A549 (cell line): ENCODE results near the gene RAET1E. TPM values are rescaled to one million over a fixed set of nuclear protein-coding genes. Genes with fewer than 3 reads are reported as not detected.
"Not testable (repeated sequence)": the region's sequence is repeated elsewhere in the genome, so short reads cannot be mapped to it uniquely, and the experiment has no call there.

Experiments used
- ATAC-seq, 2 experiments: fragments of 200-7000 bp in 1 of 2; fragments of >200 bp in 1 of 2; cut with Nextera tagmentation in 1 of 2; cut with Tn5 transposase in 1 of 2; 3 replicates each; pipeline versions ENCODE4 v1.8.0 to v1.9.1; 2018 to 2020; ENCODE audit warnings: mild to moderate bottlenecking in 1 of 2, moderate library complexity in 1 of 2
- CTCF ChIA-PET: fragments of 300-600 bp; sonication (Branson Sonifier 250); formaldehyde crosslinking; extraction: SDS; loops from one replicate; lab custom pipeline; 2021; ENCODE audit warnings: antibody characterized with exemption, inconsistent platforms; lab: Yijun Ruan, JAX
- POLR2A ChIA-PET: fragments of 350-600 bp; formaldehyde crosslinking; extraction: SDS; loops from one replicate; lab custom pipeline; 2021; ENCODE audit warnings: antibody characterized with exemption, inconsistent platforms; lab: Yijun Ruan, JAX
- DNase-seq, 2 experiments: peaks; one replicate each; pipeline versions ENCODE4 v3.0.0 to v3.0.0-alpha.2; 2011 to 2016; ENCODE audit warnings: low read depth in 1 of 2, low spot score in 1 of 2
- FAIRE-seq: peaks from 2 replicates; lab custom pipeline; 2011; peaks lifted over from hg19 to GRCh38; lab: Jason Lieb, UNC
- H3K27ac ChIP-seq, 2 experiments: fragments of >200 bp; sonication (Bioruptor Twin); formaldehyde crosslinking; 3 replicates each; pipeline ENCODE4 v1.5.1; 2016 to 2017
- H3K4me1 ChIP-seq: fragments of >200 bp; sonication (Bioruptor Twin); formaldehyde crosslinking; 3 replicates; pipeline ENCODE4 v1.6.1; 2016
- H3K4me2 ChIP-seq: fragments of >200 bp; sonication (Bioruptor Twin); formaldehyde crosslinking; 3 replicates; pipeline ENCODE4 v1.6.1; 2016
- H3K4me3 ChIP-seq: fragments of >200 bp; sonication (Bioruptor Twin); formaldehyde crosslinking; 3 replicates; pipeline ENCODE4 v1.5.1; 2016
- H3K9me3 ChIP-seq: fragments of >200 bp; sonication (Bioruptor Twin); formaldehyde crosslinking; 3 replicates; pipeline ENCODE4 v1.6.1; 2016
- BHLHE40 ChIP-seq: IDR thresholded peaks from 2 replicates; pipeline ENCODE4 v1.6.1; 2012; ENCODE audit warnings: low read depth, low read length, inconsistent platforms
- CBX2 ChIP-seq: fragments of 200-600 bp; sonication (generic); IDR thresholded peaks from 2 replicates; pipeline ENCODE4 v1.6.1; 2016; ENCODE audit warnings: low read depth, mild to moderate bottlenecking, borderline replicate concordance
- CBX8 ChIP-seq: fragments of 200-600 bp; sonication (generic); IDR thresholded peaks from 2 replicates; pipeline ENCODE4 v1.6.1; 2016
- CTCF ChIP-seq: fragments of >200 bp; sonication (Bioruptor Twin); formaldehyde crosslinking; IDR thresholded peaks from 3 replicates; pipeline ENCODE4 v1.5.1; 2016
- EHF ChIP-seq: fragments of 250-450 bp; sonication (Bioruptor Pico); IDR thresholded peaks from 2 replicates; pipeline ENCODE4 v1.5.0; 2020; ENCODE audit warnings: mild to moderate bottlenecking
- ESRRA ChIP-seq: fragments of 150-350 bp; IDR thresholded peaks from 2 replicates; pipeline ENCODE4 v1.6.1; 2014; ENCODE audit warnings: mild to moderate bottlenecking, low read length, borderline replicate concordance
- FOSB ChIP-seq: fragments of 250-450 bp; sonication (Bioruptor Pico); IDR thresholded peaks from 2 replicates; pipeline ENCODE4 v1.5.0; 2020; ENCODE audit warnings: mild to moderate bottlenecking, moderate library complexity
- HOXA7 ChIP-seq: fragments of 250-450 bp; sonication (Bioruptor Pico); IDR thresholded peaks from 2 replicates; pipeline ENCODE4 v1.5.0; 2020; ENCODE audit warnings: mild to moderate bottlenecking, moderate library complexity
- KDM1A ChIP-seq: fragments of 200-600 bp; sonication (generic); IDR thresholded peaks from 2 replicates; pipeline ENCODE4 v1.6.1; 2016; ENCODE audit warnings: low read depth, mild to moderate bottlenecking
- NFE2L2 ChIP-seq: fragments of 150-350 bp; conservative IDR thresholded peaks from 2 replicates; pipeline ENCODE4 v1.6.1; 2014; ENCODE audit warnings: low read length
- RAD21 ChIP-seq, 2 experiments: fragments of >200 bp in 1 of 2; sonication (Bioruptor Twin) in 1 of 2; formaldehyde crosslinking in 1 of 2; IDR thresholded peaks in 1 of 2; conservative IDR thresholded peaks in 1 of 2; 2 replicates in 1 of 2; 3 replicates in 1 of 2; pipeline ENCODE4 v1.6.1; 2012 to 2018; ENCODE audit warnings: inconsistent platforms in 1 of 2
- RARB ChIP-seq: fragments of 250-450 bp; sonication (Bioruptor Pico); IDR thresholded peaks from 2 replicates; pipeline ENCODE4 v1.8.0; 2021; ENCODE audit warnings: mild to moderate bottlenecking, moderate library complexity
- RNF2 ChIP-seq: fragments of 200-600 bp; sonication (generic); IDR thresholded peaks from 2 replicates; pipeline ENCODE4 v1.6.1; 2016; ENCODE audit warnings: low read depth, mild to moderate bottlenecking, antibody characterized with exemption, moderate library complexity, borderline replicate concordance
- SMC3 ChIP-seq: fragments of >200 bp; sonication (Bioruptor Twin); formaldehyde crosslinking; IDR thresholded peaks from 3 replicates; pipeline ENCODE4 v1.6.1; 2018; ENCODE audit warnings: inconsistent platforms
- TFCP2L1 ChIP-seq: fragments of 250-450 bp; sonication (Bioruptor Pico); IDR thresholded peaks from 2 replicates; pipeline ENCODE4 v1.5.0; 2021; ENCODE audit warnings: mild to moderate bottlenecking
- TP53 ChIP-seq: fragments of 250-450 bp; sonication (Bioruptor Pico); IDR thresholded peaks from 2 replicates; pipeline ENCODE4 v1.5.0; 2021; ENCODE audit warnings: mild to moderate bottlenecking, moderate library complexity
- ZSCAN20 ChIP-seq: fragments of 250-450 bp; sonication (Bioruptor Pico); IDR thresholded peaks from 2 replicates; pipeline ENCODE4 v1.8.0; 2022; ENCODE audit warnings: mild to moderate bottlenecking, moderate library complexity
- whole genome bisulfite sequencing: methylation state at CpG from one replicate; pipeline ENCODE4 v1.1.6; 2017; ENCODE audit errors: missing lambda C conversion rate; 5-methylcytosine and 5-hydroxymethylcytosine counted together
- polyA plus RNA-seq, 4 experiments: library from polyadenylated mRNA; depleted of rRNA in 3 of 4; stranded (reverse); fragments of >200 nt; fragmentation: RNase III in 1 of 4; extraction: RNeasy Plus Mini Kit Qiagen cat#74134 plus additional on column Dnase treatment in 1 of 4; gene quantifications; 2 replicates in 3 of 4; 3 replicates in 1 of 4; pipeline ENCODE4 v1.2.3, GENCODE V29; 2011 to 2017
- TF ChIP-seq, protein P1 (sequence below): fragments of 200-600 bp; sonication (generic); IDR thresholded peaks from 2 replicates; pipeline ENCODE4 v1.6.1; 2016; ENCODE audit warnings: antibody characterized with exemption, mild to moderate bottlenecking, moderate library complexity
- TF ChIP-seq, protein P2 (sequence below): IDR thresholded peaks from 2 replicates; pipeline ENCODE4 v1.6.1; 2012

RAET1E gene
- polyA plus RNA-seq, 2 of the 4 experiments (the other 2 are of a cell fraction), result 2.8 to 4.5 TPM

DNA sequence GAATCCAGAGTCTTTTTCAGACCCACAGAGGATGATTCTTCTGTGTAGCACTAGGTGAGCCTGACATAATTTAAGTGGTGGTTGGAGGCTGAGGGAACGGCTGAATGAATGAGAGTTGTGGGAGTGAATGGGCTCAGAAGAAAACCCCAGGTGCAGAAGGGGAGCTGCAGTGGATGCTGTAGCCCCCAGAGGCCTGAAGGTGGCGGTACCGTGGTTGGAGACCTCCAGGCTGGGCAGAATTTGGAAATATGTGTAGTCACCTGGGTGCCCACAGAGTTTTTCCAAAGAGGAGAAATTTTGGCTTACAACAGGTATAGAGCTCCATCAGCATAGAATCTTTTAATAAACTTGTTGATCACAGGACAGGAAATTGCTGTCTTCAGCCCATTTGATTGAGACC is 31.5 kb upstream of the RAET1E start (continued):
- TF ChIP-seq, protein P1, sequence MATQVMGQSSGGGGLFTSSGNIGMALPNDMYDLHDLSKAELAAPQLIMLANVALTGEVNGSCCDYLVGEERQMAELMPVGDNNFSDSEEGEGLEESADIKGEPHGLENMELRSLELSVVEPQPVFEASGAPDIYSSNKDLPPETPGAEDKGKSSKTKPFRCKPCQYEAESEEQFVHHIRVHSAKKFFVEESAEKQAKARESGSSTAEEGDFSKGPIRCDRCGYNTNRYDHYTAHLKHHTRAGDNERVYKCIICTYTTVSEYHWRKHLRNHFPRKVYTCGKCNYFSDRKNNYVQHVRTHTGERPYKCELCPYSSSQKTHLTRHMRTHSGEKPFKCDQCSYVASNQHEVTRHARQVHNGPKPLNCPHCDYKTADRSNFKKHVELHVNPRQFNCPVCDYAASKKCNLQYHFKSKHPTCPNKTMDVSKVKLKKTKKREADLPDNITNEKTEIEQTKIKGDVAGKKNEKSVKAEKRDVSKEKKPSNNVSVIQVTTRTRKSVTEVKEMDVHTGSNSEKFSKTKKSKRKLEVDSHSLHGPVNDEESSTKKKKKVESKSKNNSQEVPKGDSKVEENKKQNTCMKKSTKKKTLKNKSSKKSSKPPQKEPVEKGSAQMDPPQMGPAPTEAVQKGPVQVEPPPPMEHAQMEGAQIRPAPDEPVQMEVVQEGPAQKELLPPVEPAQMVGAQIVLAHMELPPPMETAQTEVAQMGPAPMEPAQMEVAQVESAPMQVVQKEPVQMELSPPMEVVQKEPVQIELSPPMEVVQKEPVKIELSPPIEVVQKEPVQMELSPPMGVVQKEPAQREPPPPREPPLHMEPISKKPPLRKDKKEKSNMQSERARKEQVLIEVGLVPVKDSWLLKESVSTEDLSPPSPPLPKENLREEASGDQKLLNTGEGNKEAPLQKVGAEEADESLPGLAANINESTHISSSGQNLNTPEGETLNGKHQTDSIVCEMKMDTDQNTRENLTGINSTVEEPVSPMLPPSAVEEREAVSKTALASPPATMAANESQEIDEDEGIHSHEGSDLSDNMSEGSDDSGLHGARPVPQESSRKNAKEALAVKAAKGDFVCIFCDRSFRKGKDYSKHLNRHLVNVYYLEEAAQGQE, result no peak
- no peak for TF ChIP-seq HOXA7

DNA sequence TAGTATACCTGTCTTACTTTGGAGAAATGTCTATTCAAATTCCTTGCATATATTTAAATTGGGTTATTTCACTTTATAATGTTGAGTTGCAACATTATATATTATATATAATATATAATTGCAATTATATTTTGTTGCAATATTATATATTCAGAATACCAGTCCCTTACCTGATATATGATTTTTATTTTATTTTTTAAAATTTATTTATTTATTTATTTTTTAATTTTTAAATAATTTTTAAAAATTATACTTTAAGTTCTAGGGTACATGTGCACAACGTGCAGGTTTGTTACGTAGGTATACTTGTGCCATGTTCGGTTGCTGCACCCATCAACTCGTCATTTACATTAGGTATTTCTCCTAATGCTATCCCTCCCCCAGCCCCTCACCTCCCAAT is 29.1 kb upstream of the RAET1E start:
- FAIRE-seq, H3K9me3 ChIP-seq, DNase-seq, H3K4me3 ChIP-seq, H3K27ac ChIP-seq, ATAC-seq, POLR2A ChIA-PET, H3K4me2 ChIP-seq: not testable (repeated sequence)
- 60% methylated on average over 4 of the region's 4 CpGs for WGBS
- peaks cover 11% of the 10 kb centered on the region; the same call in 1 of the 3 replicates for H3K4me1 ChIP-seq
- CTCF ChIA-PET, result interaction anchor here (0.5 to 1.6 kb wide), 5 partner anchors 87 to 137 kb away, joined by 3 to 7 read pairs (median 3); no protein-coding TSS in a partner anchor

DNA sequence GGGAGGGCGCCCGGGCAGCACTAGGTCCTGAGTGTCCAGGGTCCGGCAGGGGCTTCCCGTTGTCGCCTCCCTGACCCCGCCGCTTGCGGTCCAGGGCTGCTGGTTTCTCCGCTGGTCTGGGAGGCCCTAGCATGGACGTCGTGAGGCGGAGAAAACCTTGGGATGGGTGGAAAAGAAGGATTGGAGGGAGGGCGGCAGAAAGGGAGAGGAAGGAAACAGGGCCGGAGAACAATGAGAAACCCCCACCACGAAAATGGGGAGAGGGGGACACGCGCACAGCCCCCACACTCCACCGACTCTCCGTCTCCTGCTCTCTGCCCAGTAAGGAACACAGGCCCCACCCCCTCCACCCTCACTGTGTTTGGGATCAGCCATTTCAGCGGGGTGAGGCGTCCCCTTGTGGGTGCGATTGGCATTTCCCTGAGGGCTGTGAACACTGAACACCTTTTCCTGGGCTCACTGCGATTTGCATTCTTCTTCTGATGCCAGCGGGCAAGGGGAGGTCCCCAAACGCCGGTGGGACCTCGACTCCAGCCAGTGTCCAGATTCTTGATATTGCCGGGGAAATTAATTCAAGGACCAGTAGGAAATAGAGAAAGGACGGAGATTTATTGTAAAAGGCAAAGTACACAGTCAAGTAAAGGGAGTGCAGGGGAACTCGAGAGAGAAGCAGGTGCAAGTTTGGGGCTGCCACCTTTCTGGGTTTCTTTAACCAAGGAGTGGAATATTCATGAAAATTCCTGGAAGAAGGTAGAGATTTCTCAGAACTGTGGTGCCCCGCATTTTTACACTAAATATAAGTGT is 28.3 kb upstream of the RAET1E start:
- Histone ChIP-seq H3K4me2 (peak overlapping the region; percentile 80), H3K9me3 (no peaks in the 10 kb centered on the region)
- peak; percentile 83 to 89 for ATAC-seq
- CTCF ChIA-PET, result interaction anchor here (0.5 to 2.8 kb wide), 10 partner anchors 48 to 136 kb away, joined by 3 to 28 read pairs (median 4); no protein-coding TSS in a partner anchor
- TF ChIP-seq NFE2L2 (no peak), HOXA7 (no peak), FOSB (CRISPR knock-in tag) (no peak), RARB (CRISPR knock-in tag) (no peak), SMC3 (peak; percentile 94), CTCF (peak; percentile 80), RAD21 (conservative IDR thresholded peaks at IDR 0.05 in 1 of 2, IDR thresholded peaks at IDR 0.05 in 1 of 2) (peak; percentile 92 to 95)
- TF ChIP-seq, all 56 proteins: peak for 3
- Histone ChIP-seq H3K4me1 (peaks cover 11% of the 10 kb centered on the region; the same call in 1 of the 3 replicates), H3K27ac (peak overlapping the region; percentile 65 to 88), H3K4me3 (peak overlapping the region; percentile 39)
- DNase-seq, result peak; percentile 33 to 70
- no peak for FAIRE-seq
- WGBS, result 11% methylated on average over 27 of the region's 31 CpGs
- POLR2A ChIA-PET, result no interaction called here

DNA sequence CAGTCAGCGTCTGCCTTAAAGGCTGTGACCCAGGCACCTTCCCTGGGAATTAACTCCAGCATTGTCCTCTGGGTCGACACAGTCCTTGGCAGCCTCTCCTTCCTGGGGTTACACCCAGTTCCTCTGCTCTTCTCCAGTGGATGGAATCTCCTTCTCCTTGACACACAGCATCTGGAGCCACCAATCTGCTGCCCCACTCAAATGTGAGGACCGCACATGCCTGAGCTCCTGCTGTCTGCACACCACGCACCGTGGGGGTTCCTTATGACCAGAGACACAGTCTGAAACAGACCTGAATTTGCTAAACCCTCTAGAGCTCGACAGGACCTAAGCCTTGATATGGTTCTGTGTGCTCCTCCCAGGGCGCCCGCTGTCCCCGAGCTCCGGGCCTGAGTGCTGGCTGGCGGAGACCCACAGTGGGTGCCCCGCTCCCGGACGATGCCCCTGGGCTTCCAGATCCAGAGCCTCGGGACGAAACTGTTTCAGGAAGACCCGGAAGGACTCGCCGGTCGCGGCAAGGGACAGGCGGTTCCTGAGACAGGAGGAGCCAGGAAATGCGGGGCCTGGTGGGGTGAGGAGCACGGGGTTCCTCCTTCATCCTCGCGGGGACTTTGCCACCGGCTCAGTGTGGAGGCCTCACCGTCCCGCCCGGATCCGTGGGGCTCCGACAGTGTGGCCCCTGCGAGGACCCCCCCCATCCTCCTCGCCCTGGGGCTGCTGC is 27.5 kb upstream of the RAET1E start:
- CTCF ChIA-PET, result interaction anchor here (0.7 to 2.8 kb wide), 12 partner anchors 25 to 202 kb away, joined by 3 to 28 read pairs (median 4); no protein-coding TSS in a partner anchor
- FAIRE-seq (no peak), DNase-seq (no peak), ATAC-seq (peak; percentile 2; a peak in 2 of 6 replicates)
- peaks cover 11% of the 10 kb centered on the region; the same call in 1 of the 3 replicates for H3K4me1 ChIP-seq
- peak overlapping the region; percentile 39 for H3K4me3 ChIP-seq
- H3K27ac ChIP-seq, result peak overlapping the region; percentile 65 to 88
- H3K9me3 ChIP-seq, result no peaks in the 10 kb centered on the region
- POLR2A ChIA-PET, result no interaction called here
- H3K4me2 ChIP-seq, result peak overlapping the region; percentile 80
- WGBS, result 62% methylated on average over 19 of the region's 34 CpGs
- TF ChIP-seq RARB (CRISPR knock-in tag) (no peak), CBX8 (no peak), BHLHE40 (no peak), KDM1A (no peak), ZSCAN20 (no peak), EHF (CRISPR knock-in tag) (no peak), CBX2 (no peak), RNF2 (no peak), TFCP2L1 (CRISPR knock-in tag) (no peak), TP53 (CRISPR knock-in tag) (no peak), ESRRA (no peak)
- TF ChIP-seq, protein P2, sequence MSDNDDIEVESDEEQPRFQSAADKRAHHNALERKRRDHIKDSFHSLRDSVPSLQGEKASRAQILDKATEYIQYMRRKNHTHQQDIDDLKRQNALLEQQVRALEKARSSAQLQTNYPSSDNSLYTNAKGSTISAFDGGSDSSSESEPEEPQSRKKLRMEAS, result no peak
- TF ChIP-seq, protein P1, result no peak
